AG09319 (cell line): Measurements from ENCODE around the gene CEP126.

Source experiments
- DNase-seq: peaks from one replicate; pipeline ENCODE4 v3.0.0-alpha.2; 2010; ENCODE audit warnings: low read depth; ENCODE audit errors: extremely low read depth
- TF ChIP-seq, protein P1 (sequence below): IDR thresholded peaks from 2 replicates; pipeline ENCODE4 v1.5.1; 2011; ENCODE audit warnings: low read depth, mild to moderate bottlenecking, inconsistent platforms, low read length, moderate library complexity

The CEP126 gene

DNA sequence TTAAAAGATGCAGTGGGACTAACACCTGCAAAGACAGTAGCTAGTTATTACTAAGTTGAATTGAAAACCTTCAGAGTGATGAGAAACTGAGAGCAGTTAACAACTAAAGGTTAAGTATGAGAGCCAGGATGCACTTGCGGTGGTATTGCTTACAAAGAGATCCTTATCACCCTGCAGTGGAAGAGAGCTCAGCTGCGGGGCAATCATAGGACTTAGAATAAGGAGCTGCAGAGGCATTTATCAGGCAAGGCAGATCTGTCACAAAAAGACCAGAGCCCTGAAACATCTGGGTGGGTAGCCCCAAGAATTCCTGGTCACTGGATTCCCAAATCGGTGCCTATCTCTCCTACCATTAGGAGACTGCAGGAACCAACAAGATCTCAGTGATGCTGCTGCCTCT is 98.1 kb downstream of the CEP126 start:
- no peak for DNase-seq
- TF ChIP-seq, protein P1, sequence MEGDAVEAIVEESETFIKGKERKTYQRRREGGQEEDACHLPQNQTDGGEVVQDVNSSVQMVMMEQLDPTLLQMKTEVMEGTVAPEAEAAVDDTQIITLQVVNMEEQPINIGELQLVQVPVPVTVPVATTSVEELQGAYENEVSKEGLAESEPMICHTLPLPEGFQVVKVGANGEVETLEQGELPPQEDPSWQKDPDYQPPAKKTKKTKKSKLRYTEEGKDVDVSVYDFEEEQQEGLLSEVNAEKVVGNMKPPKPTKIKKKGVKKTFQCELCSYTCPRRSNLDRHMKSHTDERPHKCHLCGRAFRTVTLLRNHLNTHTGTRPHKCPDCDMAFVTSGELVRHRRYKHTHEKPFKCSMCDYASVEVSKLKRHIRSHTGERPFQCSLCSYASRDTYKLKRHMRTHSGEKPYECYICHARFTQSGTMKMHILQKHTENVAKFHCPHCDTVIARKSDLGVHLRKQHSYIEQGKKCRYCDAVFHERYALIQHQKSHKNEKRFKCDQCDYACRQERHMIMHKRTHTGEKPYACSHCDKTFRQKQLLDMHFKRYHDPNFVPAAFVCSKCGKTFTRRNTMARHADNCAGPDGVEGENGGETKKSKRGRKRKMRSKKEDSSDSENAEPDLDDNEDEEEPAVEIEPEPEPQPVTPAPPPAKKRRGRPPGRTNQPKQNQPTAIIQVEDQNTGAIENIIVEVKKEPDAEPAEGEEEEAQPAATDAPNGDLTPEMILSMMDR, result no peak

DNA sequence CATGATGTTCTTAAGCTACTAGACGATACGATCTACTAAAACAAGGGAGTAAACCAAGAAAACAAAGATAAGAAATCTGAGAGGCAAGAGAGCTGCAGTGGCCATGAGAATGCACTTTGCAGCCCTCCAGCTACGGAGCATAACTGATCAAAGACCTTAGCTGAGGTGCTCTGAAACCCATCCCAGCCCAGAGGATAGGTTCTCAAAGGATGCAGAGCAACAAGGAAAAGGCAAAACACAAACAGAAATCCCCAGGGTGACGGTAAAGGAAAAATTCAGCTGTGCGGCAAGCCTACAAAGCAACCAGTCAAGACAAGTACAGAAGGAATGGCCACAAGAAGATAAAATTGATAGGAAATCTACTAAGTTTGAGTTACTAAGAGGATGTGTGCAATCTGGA is 99.9 kb downstream of the CEP126 start:
- TF ChIP-seq, protein P1, result no peak
- DNase-seq, result no peak

DNA sequence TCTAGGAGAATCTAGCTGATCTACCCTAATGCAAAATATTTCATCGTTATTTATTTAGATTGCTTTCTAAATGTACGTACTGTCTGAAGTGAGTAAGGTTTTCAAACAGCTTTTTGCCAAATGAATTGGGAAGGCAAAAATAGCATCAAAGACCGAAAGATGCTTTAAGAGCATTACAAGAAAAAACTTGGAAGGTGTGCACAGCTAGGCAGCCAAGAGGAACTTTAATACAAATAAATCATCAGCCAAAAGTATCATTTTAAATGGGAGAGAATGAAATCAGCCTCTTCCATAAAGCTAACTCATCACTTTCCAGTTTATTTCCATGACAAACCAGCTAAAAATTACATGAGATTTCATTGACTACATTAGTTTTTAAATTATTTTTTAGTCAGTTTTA is 102.2 kb downstream of the CEP126 start:
- TF ChIP-seq, protein P1, result no peak
- no peak for DNase-seq

DNA sequence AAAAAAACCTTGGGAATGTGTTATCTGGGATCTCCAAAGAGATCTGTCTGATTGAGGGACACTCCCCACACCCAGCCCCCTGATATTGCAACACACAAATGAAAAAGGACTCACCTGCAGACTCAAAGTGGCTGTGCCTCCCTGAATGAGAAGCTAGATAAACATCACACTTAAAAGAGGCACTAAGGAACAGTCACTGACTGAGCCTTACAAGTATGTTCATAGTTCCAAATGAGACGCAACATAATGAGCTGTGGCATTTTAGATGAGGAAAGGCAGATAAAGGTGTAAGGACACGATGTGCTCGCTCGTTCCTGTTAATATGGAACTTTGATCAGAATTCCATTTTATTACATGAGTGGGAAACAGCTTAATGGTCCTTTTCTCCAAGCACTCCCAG is 111.4 kb downstream of the CEP126 start:
- TF ChIP-seq, protein P1, result no peak
- no peak for DNase-seq

DNA sequence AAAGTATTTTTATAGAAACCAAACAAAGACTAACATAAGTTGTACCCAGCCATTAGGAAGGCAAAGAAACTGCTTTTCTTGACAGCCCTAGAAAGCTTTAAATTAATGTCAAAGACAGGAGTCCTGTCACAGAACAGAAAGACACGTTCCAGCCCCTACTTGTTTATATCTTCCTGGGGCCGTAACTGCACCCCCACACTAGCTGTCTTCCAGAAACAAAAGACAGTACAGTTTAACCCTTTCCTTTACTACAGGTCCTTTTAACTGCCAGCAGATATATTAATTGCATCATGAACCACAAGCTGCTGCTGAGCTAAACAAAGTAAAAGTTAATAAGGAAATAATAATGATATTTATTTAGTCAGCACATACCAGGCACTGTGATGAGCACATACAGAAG is 112.1 kb downstream of the CEP126 start:
- no peak for DNase-seq

DNA sequence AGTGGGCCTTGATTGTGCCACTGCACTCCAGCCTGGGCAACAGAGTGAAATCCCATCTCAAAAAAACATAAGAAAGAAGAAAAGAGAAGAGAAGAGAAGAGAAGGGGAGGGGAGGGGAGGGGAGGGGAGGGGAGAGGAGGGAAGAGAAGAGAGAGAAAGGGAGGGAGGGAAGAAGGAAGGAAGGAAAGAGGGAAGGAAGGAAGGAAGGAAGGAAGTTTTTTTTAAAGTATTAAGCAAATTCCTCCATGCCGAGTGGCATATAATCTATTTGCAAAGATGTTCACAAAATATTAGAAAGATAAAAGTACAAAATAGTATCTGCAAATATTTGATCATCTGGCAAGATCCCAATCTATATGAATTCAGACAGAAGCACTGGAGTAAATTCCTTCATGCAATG is 121.9 kb downstream of the CEP126 start:
- DNase-seq, result no peak
- TF ChIP-seq, protein P1, result no peak

More for the DNA sequence above, 112.1 kb downstream of the CEP126 start:
- TF ChIP-seq, protein P1, result no peak

DNA sequence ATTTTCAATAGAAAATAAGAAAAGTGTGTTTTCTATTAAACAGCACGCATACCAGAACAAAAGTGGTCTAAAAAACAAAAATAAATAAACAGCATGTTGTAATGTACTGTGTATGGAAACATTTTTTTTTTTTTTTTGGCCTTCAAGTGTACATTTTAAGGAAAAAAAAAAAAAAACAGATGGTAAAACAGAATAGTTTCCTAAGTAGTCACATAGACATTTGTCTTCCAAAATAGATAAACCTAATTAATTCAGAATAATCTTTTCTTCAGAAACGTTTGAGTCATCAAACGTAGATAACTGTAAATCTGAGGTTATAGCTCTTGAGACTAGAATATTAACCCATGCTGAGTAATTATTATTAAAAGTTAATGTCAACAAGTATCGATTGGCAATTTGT is 132.0 kb downstream of the CEP126 start:
- peak; percentile 14 for DNase-seq
- TF ChIP-seq, protein P1, result no peak
